NT2/D1 (cell line): ENCODE data around the gene SRSF7.
"Not testable (repeated sequence)": the region's sequence is repeated elsewhere in the genome, so short reads cannot be mapped to it uniquely, and the experiment has no call there.

Experiments used
- DNase-seq: peaks from one replicate; pipeline ENCODE4 v3.0.0-alpha.2; 2011; ENCODE audit warnings: low read depth, low spot score
- H3K27me3 ChIP-seq: 2 replicates; pipeline ENCODE4 v1.6.0; 2011; ENCODE audit warnings: mild to moderate bottlenecking; ENCODE audit not compliant: insufficient read length, insufficient read depth
- H3K36me3 ChIP-seq: 2 replicates; pipeline ENCODE4 v1.6.1; 2011; ENCODE audit warnings: mild to moderate bottlenecking, low read length, mixed read lengths; ENCODE audit not compliant: insufficient read depth, insufficient read length
- H3K4me1 ChIP-seq: 2 replicates; pipeline ENCODE4 v1.5.1; 2011; ENCODE audit not compliant: insufficient read depth, insufficient read length
- H3K4me3 ChIP-seq: 2 replicates; pipeline ENCODE4 v1.5.1; 2011; ENCODE audit warnings: low read depth; ENCODE audit not compliant: insufficient read length
- H3K9ac ChIP-seq: 2 replicates; pipeline ENCODE4 v1.6.0; 2011; ENCODE audit warnings: low read depth; ENCODE audit not compliant: insufficient read length
- H3K9me3 ChIP-seq: 2 replicates; pipeline ENCODE4 v1.5.1; 2011; ENCODE audit warnings: mild to moderate bottlenecking, low read length; ENCODE audit not compliant: insufficient read depth
- SUZ12 ChIP-seq: IDR thresholded peaks from 2 replicates; pipeline ENCODE4 v1.6.1; 2011; ENCODE audit not compliant: insufficient read length, insufficient read depth; ENCODE audit errors: extremely low read depth
- YY1 ChIP-seq: IDR thresholded peaks from 2 replicates; pipeline ENCODE4 v1.6.1; 2011; ENCODE audit not compliant: insufficient read length, insufficient read depth
- ZNF274 ChIP-seq: IDR thresholded peaks from 2 replicates; pipeline ENCODE4 v1.6.1; 2011; ENCODE audit warnings: mild to moderate bottlenecking, low read depth, low read length

The SRSF7 gene

DNA sequence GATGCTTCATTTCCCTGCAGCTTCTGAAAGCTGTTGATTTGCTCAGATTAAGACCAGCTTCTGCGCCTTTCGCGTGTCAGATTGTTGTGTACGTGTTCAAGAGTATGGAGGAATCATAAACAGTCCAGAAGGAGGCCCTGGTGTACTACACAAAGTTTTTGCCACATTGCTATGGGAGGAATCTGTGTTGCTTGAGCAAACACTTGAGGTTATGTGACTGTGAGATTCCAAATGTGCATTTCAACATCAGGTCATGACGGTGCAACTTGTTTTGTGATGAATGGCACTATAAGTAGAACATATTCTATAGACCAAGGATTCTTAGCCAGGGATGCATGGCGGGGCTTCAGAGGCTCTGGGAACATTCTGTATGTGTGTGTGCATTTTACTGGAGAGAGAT, 35.0 kb downstream of the SRSF7 start:
- Histone ChIP-seq H3K4me1 (no peaks in the 10 kb centered on the region), H3K27me3 (no peaks in the 10 kb centered on the region), H3K9me3 (no peaks in the 10 kb centered on the region), H3K36me3 (no peaks in the 10 kb centered on the region), H3K4me3 (no peak overlapping the region), H3K9ac (no peak overlapping the region)
- no peak for DNase-seq
- TF ChIP-seq SUZ12 (no peak), YY1 (no peak), ZNF274 (no peak)

DNA sequence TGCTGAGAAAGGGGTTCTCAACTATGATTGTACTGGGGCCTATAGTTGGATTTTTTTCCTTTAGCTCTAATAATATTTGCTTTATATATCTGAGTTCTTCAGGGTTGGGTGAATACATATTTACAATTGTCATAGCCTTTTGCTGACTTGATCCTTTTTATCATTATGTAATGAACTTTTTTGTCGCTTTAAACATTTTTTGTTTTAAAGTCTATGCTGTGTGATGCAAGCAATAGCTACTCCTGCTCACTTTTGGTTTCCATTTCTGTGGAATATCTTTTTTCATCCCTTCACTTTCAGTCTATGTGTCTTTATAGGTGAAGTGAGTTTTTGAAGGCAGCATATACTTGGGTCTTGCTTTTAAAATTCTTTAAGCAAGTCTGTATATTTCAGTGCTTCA, 36.2 kb downstream of the SRSF7 start:
- not testable (repeated sequence) for H3K4me3 ChIP-seq, H3K36me3 ChIP-seq, H3K4me1 ChIP-seq

DNA sequence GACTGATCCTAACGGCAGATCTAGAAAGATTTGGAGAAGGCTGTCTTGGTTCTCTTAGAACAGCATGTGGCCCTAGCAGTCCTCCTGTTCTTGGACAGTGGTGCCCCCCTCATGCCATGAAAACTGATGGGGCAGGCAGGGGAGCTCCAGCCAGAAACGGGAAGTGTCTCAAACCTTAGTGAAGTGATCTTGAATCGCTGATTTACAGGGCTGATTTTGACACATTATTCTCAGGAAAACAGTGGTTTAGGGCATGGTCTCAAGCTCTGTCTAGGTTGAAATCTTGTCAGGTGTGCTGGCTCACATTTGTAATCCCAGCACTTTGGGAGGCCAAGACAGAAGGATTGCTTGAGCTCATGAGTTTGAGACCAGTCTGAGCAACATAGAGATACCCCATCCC, 37.8 kb downstream of the SRSF7 start:
- no peaks in the 10 kb centered on the region for H3K9me3 ChIP-seq
- TF ChIP-seq ZNF274 (no peak), SUZ12 (no peak), YY1 (no peak)
- H3K27me3 ChIP-seq: no peaks in the 10 kb centered on the region
- H3K9ac ChIP-seq: no peak overlapping the region
- H3K4me1 ChIP-seq: no peaks in the 10 kb centered on the region
- no peak overlapping the region for H3K4me3 ChIP-seq
- H3K36me3 ChIP-seq: no peaks in the 10 kb centered on the region
- no peak for DNase-seq

More for the DNA sequence above, 36.2 kb downstream of the SRSF7 start:
- not testable (repeated sequence) for H3K9me3 ChIP-seq, H3K27me3 ChIP-seq, H3K9ac ChIP-seq, DNase-seq

DNA sequence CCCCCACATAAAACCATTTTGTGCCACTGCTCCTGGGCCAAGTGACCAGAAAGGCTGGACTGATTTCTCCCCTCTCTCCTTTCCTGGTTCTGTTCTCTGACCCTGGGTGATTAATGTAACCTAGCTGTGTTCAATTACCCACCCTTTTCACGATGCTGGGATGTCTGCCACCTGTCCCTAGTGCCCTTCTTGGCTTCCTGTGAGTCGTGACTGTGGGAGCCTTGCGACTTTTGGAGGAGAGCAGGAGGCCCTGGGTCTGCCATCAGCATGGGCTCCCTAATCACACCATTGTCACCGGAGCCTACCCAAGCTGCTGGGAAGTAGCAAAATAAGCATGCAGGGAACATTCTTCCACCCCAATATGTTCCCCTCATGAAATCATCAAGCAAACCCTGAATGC, 38.3 kb downstream of the SRSF7 start:
- Histone ChIP-seq H3K4me1 (no peaks in the 10 kb centered on the region), H3K9ac (no peak overlapping the region), H3K9me3 (no peaks in the 10 kb centered on the region), H3K36me3 (no peaks in the 10 kb centered on the region), H3K27me3 (no peaks in the 10 kb centered on the region), H3K4me3 (no peak overlapping the region)
- no peak for DNase-seq
- TF ChIP-seq YY1 (no peak), SUZ12 (no peak), ZNF274 (no peak)

DNA sequence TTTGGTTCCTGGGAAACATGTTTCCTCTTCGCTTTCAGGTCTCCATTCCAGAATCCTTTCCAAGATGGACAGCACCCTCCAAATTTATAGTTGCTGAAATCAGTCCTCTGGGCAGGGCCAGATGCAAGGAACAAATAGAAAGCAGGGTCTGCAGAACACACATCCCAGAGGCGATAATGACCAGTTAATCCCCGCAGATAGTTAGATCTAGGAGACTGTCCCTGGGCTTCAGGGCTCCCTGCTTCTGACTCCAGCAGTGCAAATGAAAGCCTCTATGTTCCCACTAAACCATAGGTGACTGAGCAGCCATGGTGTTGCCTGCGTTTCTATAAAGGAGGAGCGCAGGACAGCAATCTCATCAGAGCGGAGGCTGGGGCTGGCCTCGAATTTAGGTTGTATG, 38.7 kb downstream of the SRSF7 start:
- H3K9me3 ChIP-seq: no peaks in the 10 kb centered on the region
- DNase-seq: no peak
- H3K4me1 ChIP-seq: no peaks in the 10 kb centered on the region
- H3K9ac ChIP-seq: no peak overlapping the region
- H3K4me3 ChIP-seq: no peak overlapping the region
- TF ChIP-seq SUZ12: no peak
- no peak for TF ChIP-seq ZNF274
- no peaks in the 10 kb centered on the region for H3K36me3 ChIP-seq
- H3K27me3 ChIP-seq: no peaks in the 10 kb centered on the region

DNA sequence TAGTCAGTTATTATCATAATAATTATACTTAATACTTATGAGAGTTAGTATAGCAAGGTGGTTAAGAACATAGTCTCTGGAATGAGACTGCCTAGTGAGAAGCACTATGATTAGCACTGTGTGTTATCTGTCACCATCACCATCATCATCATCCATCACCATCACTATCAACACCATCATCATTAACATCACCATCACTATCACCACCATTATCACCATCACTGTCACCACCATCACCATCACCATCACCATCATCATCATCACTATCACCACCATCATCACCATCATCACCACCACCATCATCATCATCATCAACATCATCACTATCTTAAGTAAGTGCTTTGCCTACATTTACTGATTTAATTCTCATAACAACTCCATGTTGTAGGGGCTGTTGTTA, 39.6 kb downstream of the SRSF7 start:
- H3K36me3 ChIP-seq: no peaks in the 10 kb centered on the region
- no peak for DNase-seq
- no peak overlapping the region for H3K4me3 ChIP-seq
- H3K9me3 ChIP-seq: no peaks in the 10 kb centered on the region
- H3K4me1 ChIP-seq: no peaks in the 10 kb centered on the region
- H3K27me3 ChIP-seq: no peaks in the 10 kb centered on the region
- TF ChIP-seq ZNF274 (no peak), SUZ12 (no peak), YY1 (no peak)
- H3K9ac ChIP-seq: no peak overlapping the region

DNA sequence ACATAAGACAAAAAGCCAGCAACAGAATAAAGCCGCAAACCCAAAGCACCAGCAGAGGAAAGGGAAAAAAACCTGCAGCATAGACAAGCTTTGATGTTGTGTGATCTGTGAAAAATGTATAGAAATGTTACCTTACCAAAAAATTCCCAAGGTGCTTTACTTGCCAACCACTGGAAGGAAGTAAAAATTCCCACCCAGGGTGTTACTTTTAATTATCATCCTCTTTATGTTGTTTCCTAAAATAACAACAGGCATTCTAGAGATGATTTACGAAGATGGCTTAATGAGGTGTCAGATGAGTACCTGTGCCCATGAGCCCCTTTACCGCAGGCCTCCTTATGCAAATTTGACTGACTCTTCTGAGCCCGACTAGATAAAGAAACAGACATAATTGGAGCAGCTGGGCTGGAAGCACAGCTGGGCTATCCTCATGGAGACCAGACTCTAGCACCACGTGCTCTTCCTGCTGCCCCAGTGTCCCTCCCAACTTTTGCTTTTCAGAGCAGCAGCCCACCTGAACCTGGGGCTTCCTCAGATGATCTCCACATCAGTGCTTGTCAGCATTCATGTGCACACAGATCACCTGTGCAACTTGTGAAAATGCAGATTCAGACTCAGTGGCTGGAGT, 41.5 kb downstream of the SRSF7 start:
- no peak for DNase-seq
- Histone ChIP-seq H3K4me1 (no peaks in the 10 kb centered on the region), H3K9me3 (no peaks in the 10 kb centered on the region), H3K9ac (no peak overlapping the region), H3K36me3 (no peaks in the 10 kb centered on the region), H3K4me3 (no peak overlapping the region), H3K27me3 (no peaks in the 10 kb centered on the region)
- TF ChIP-seq ZNF274 (no peak), YY1 (no peak), SUZ12 (no peak)

DNA sequence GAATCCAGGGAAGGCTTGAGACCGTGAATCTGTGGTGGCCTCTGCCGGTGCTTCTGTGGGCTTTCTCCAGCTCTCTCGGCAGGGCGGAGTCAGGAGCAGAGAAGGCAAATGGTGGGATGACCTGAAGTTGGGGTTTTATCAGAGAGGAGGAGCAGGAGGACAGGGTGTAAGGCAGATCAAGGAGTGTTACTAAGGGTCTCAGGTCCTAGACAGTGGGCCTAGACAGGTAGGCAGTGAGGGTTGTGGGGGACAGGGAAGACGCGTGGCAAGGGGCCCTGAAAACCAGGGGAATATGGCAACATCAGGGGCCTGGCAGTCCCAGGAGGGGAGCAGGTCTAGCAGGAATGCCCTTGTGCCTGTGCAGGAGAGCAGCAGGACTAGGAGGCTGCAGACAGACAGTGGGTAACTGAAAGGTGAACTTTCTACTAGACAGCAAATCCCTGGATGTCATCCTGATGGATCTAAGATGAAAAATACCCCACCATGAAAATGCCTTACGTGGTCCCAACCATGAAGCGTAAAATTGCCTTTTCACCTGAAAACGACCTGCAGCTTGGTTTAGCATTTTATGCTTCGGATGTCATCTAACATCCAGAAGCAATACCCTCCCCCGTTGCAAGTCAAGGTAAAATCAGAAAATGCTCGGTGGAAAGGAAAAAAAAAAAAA, 42.1 kb downstream of the SRSF7 start:
- no peak for TF ChIP-seq SUZ12
- no peak for TF ChIP-seq ZNF274
- TF ChIP-seq YY1: no peak
- no peaks in the 10 kb centered on the region for H3K27me3 ChIP-seq
- H3K36me3 ChIP-seq: no peaks in the 10 kb centered on the region
- H3K4me3 ChIP-seq: no peak overlapping the region
- no peak for DNase-seq
- no peaks in the 10 kb centered on the region for H3K9me3 ChIP-seq
- no peak overlapping the region for H3K9ac ChIP-seq
- H3K4me1 ChIP-seq: no peaks in the 10 kb centered on the region

DNA sequence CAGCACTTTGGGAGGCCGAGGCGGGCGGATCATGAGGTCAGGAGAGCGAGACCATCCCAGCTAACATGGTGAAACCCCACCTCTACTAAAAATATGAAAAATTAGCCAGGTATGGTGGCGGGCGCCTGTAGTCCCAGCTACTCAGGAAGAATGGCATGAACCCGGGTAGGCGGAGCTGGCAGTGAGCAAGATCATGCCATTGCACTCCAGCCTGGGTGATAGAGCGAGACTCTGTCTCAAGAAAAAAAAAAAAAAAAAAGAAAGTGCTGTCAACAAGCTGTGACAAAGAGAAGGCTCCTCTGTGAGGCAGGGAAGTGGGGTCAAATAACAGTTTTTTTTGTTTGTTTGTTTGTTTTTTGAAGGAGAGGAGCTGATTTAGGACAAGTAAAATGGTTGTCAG, 42.7 kb downstream of the SRSF7 start:
- not testable (repeated sequence) for H3K36me3 ChIP-seq, H3K4me1 ChIP-seq, H3K9ac ChIP-seq, H3K27me3 ChIP-seq, H3K9me3 ChIP-seq, DNase-seq, H3K4me3 ChIP-seq
